Stimulated activated effector memory CD8-positive, alpha-beta T cell treated with anti-CD3 and anti-CD28 coated beads, Interleukin-12 subunit alpha, Interleukin-12 subunit beta, amount 100 ng/mL, for 72 hours (primary cell): ENCODE results near the gene INPP5D.
"Not testable (repeated sequence)": the region's sequence is repeated elsewhere in the genome, so short reads cannot be mapped to it uniquely, and the experiment has no call there.

ENCODE experiments used
- ATAC-seq: fragments of 150-1000 bp; cut with Tn5 transposase; 2 replicates; pipeline ENCODE4 v1.10.0; 2021
- DNase-seq, 2 donors: peaks; one replicate each; pipeline ENCODE4 v3.0.0; 2021 to 2022; ENCODE audit warnings: low spot score in 2 of 2
- H3K27ac Mint-ChIP-seq: one replicate; pipeline ENCODE4 v1.8.0; 2022; ENCODE audit warnings: mild to moderate bottlenecking, mixed read lengths
- H3K36me3 Mint-ChIP-seq: one replicate; pipeline ENCODE4 v1.8.0; 2022; ENCODE audit warnings: mild to moderate bottlenecking, mixed read lengths
- H3K4me1 Mint-ChIP-seq: one replicate; pipeline ENCODE4 v1.8.0; 2022; ENCODE audit warnings: mixed read lengths
- H3K4me3 Mint-ChIP-seq: one replicate; pipeline ENCODE4 v1.8.0; 2022; ENCODE audit warnings: mild to moderate bottlenecking, mixed read lengths
- H3K9me3 Mint-ChIP-seq: one replicate; pipeline ENCODE4 v1.8.0; 2022; ENCODE audit warnings: mixed read lengths

Gene INPP5D

GRCh38 chr2:233117811-233118647 is 57.9 kb downstream of the INPP5D start:
- no peaks in the 10 kb centered on the region for H3K9me3 Mint-ChIP-seq
- peaks cover 49% of the 10 kb centered on the region for H3K36me3 Mint-ChIP-seq
- H3K4me1 Mint-ChIP-seq: peaks cover 72% of the 10 kb centered on the region
- H3K4me3 Mint-ChIP-seq: no peak overlapping the region
- peak overlapping the region; percentile 86 for H3K27ac Mint-ChIP-seq
- DNase-seq (no peak), ATAC-seq (peak; percentile 43)

DNA sequence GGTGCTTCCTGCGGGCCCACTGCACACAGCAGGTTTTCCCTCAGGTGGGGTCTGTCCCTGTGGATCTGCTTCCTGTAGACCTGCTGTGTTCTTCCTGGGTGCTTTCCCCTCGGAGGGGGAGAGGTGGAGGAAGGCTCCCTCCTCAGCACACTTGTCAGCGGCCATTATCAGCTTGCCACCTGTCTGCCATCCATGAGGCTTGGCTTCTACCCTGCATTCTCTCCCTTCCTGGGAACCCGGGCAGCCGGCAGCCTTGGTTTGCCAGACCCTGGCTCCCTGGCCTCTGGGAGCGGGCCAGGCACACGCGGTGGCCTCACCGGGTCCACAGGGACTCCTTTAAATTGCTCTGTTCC is 58.5 kb downstream of the INPP5D start:
- no peak overlapping the region for H3K4me3 Mint-ChIP-seq
- H3K27ac Mint-ChIP-seq: peak overlapping the region; percentile 86

GRCh38 chr2:233119123-233119522 is 59.0 kb downstream of the INPP5D start:
- H3K4me1 Mint-ChIP-seq: peaks cover 61% of the 10 kb centered on the region
- H3K9me3 Mint-ChIP-seq: no peaks in the 10 kb centered on the region
- DNase-seq (no peak), ATAC-seq (no peak)
- peak overlapping the region; percentile 86 for H3K27ac Mint-ChIP-seq
- no peak overlapping the region for H3K4me3 Mint-ChIP-seq
- H3K36me3 Mint-ChIP-seq: peaks cover 48% of the 10 kb centered on the region

More for the DNA sequence above, 58.5 kb downstream of the INPP5D start:
- Mint-ChIP-seq H3K9me3 (no peaks in the 10 kb centered on the region), H3K4me1 (peaks cover 66% of the 10 kb centered on the region), H3K36me3 (peaks cover 49% of the 10 kb centered on the region)
- DNase-seq: no peak
- no peak for ATAC-seq

DNA sequence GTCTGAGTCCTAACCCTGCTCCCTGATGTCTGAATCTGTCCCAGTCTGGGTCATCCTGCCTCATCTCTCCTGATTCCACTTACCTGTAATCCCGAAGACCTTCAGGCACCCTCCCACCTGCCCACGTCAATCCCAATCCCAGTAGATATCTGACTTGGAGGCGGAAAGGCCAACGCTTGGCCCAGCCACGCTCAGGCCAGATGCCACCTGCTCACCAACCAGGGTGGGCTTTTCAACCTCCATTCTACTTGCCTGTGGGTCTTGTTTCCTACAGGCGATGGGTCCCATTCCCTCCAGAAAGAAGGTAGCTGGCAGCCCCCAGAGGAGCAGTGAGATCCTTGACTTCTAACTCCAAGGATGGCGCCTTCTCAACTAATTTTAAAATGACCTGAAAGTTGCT is 59.7 kb downstream of the INPP5D start:
- H3K4me3 Mint-ChIP-seq: no peak overlapping the region
- ATAC-seq (no peak), DNase-seq (no peak)
- peaks cover 51% of the 10 kb centered on the region for H3K36me3 Mint-ChIP-seq
- no peaks in the 10 kb centered on the region for H3K9me3 Mint-ChIP-seq
- H3K4me1 Mint-ChIP-seq: peaks cover 54% of the 10 kb centered on the region
- peak overlapping the region; percentile 86 for H3K27ac Mint-ChIP-seq

- Mint-ChIP-seq H3K4me3 (no peak overlapping the region), H3K36me3 (peaks cover 57% of the 10 kb centered on the region), H3K4me1 (peaks cover 47% of the 10 kb centered on the region), H3K27ac (peak overlapping the region; percentile 86), H3K9me3 (no peaks in the 10 kb centered on the region)
- ATAC-seq (peak; percentile 37), DNase-seq (no peak)
Measured at GRCh38 chr2:233120459-233120858, 60.3 kb downstream of the INPP5D start.

DNA sequence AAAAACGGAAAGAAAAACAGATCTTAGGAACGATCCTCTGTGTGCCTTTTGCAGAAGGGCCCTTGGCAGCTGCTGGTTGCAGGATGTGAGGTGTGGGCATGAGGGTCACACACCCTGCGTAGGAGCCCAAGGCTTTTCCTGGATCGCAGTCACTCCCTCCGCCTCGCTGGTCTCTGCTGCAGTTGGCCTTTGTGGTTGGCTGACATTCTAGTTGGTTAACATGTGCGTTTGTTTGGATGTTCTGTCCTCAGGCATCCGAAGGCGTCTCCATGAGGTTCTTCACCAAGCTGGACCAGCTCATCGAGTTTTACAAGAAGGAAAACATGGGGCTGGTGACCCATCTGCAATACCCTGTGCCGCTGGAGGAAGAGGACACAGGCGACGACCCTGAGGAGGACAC is 61.7 kb downstream of the INPP5D start:
- ATAC-seq: no peak
- peaks cover 39% of the 10 kb centered on the region for H3K4me1 Mint-ChIP-seq
- H3K4me3 Mint-ChIP-seq: no peak overlapping the region
- H3K27ac Mint-ChIP-seq: peak overlapping the region; percentile 69
- DNase-seq: no peak
- H3K9me3 Mint-ChIP-seq: no peaks in the 10 kb centered on the region
- peaks cover 71% of the 10 kb centered on the region for H3K36me3 Mint-ChIP-seq

DNA sequence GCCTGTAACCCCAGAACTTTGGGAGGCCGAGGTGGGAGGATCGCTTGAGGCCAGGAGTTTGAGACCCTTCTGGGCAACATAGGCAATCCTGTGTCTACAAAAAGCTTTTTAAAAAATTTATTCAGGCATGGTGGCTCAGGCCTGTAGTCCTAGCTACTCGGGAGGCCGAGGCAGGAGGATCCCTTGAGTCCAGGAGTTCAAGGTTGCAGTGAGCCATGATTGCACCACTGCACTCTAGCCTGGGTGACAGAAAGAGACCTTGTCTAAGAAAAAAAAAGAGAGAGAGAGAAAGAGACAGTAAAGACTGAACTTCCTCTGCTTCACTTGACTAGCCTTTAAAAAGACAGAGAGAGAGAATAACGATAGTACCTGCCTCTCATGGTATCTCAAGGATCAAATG is 62.4 kb downstream of the INPP5D start:
- H3K36me3 Mint-ChIP-seq: peaks cover 78% of the 10 kb centered on the region
- peak overlapping the region; percentile 69 for H3K27ac Mint-ChIP-seq
- peaks cover 32% of the 10 kb centered on the region for H3K4me1 Mint-ChIP-seq
- H3K4me3 Mint-ChIP-seq: no peak overlapping the region
- ATAC-seq: no peak
- H3K9me3 Mint-ChIP-seq: no peaks in the 10 kb centered on the region
- no peak for DNase-seq

DNA sequence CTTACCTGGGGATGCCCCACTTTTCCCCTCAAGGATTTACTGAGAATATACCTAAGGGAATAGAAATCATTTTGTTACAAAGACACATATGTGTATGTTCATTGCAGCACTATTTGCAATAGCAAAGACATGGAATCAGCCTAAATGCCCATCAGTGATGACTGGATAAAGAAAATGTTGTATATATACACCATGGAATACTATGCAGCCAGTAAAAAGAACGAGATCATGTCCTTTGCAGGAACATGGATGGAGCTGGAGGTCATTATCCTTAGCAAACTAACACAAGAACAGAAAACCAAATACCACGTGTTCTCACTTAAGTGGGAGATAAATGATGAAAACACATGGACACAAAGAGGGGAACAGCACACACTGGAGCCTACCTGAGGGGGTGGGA is 63.4 kb downstream of the INPP5D start:
- DNase-seq, H3K9me3 Mint-ChIP-seq, ATAC-seq, H3K4me3 Mint-ChIP-seq: not testable (repeated sequence)
- peak overlapping the region; percentile 69 for H3K27ac Mint-ChIP-seq
- H3K4me1 Mint-ChIP-seq: peaks cover 21% of the 10 kb centered on the region
- peaks cover 83% of the 10 kb centered on the region for H3K36me3 Mint-ChIP-seq

DNA sequence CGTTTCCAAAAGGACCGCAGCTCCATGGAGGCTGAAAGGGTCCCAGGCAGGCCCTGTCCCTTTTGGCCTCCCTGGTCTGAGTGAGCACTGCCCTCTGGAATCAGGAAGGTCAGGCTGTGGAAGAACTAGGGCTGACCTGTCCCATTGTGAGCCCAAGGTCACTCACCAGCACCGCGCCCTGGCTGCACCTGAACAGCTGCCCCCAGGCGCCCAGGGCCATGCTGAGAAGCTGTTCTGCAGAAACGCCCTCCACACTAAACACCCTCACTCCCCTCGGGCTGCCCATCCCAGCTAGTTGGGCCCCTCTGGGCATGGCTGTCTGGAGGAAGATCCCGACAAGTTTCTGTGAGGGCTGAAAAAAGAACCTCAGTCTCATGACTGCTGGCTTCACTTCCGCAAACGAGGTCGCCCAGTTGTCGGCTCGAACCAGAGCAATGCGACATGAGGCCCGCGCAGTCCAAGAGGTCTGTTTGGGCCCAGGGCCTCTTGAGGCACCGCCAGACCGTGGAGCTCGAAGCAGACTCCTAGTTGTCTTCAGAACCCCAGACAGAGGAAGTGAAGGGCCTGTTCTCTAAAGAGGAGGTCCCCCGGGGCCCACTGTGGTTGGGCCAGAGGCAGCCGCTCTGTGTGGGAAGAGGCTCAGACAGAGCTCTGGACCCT is 64.4 kb downstream of the INPP5D start:
- DNase-seq: no peak
- Mint-ChIP-seq H3K4me3 (no peak overlapping the region), H3K9me3 (no peaks in the 10 kb centered on the region), H3K4me1 (peaks cover 15% of the 10 kb centered on the region), H3K36me3 (peaks cover 84% of the 10 kb centered on the region), H3K27ac (peak overlapping the region; percentile 79)
- ATAC-seq: no peak

- Mint-ChIP-seq H3K36me3 (peaks cover 91% of the 10 kb centered on the region), H3K4me1 (peaks cover 21% of the 10 kb centered on the region), H3K27ac (no peak overlapping the region), H3K4me3 (no peak overlapping the region), H3K9me3 (no peaks in the 10 kb centered on the region)
- ATAC-seq: no peak
- no peak for DNase-seq
Measured at GRCh38 chr2:233125455-233126065, 65.4 kb downstream of the INPP5D start.

DNA sequence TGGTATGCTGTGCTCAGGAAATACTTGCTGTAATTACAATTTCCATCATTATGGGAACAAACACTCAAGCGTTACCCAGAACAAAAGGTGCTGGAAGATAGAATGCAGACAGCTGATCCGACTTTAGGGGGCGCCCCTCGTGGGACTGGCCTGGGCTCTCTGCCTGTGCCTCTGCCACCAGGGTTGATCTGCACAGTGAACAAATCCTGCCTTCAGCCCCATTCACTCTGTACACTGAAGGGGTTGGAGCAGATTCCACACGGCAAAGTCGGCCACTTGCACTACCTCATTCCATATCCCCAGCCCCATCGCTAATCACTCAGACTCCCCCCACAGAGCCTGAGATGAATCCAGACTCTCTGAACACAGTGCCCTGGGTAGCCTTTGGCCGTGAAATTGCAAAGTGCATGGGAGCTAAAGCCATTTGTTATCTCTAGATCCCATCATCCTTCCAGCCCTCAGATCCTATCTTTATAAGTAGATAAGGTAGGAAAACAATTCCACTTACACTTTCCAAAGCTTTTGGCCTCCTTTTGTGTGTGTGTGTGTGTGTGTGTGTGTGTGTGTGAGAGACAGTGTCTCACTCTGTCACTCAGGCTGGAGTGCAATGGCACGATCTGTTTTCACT is 69.3 kb downstream of the INPP5D start:
- Mint-ChIP-seq H3K36me3 (peaks cover 98% of the 10 kb centered on the region), H3K27ac (peak overlapping the region; percentile 91), H3K4me1 (peaks cover 33% of the 10 kb centered on the region), H3K4me3 (no peak overlapping the region), H3K9me3 (peaks cover 2% of the 10 kb centered on the region)
- ATAC-seq (no peak), DNase-seq (no peak)

- peaks cover 98% of the 10 kb centered on the region for H3K36me3 Mint-ChIP-seq
- ATAC-seq (no peak), DNase-seq (no peak)
- H3K4me1 Mint-ChIP-seq: peaks cover 34% of the 10 kb centered on the region
- no peak overlapping the region for H3K4me3 Mint-ChIP-seq
- H3K27ac Mint-ChIP-seq: peak overlapping the region; percentile 91
- H3K9me3 Mint-ChIP-seq: peaks cover 5% of the 10 kb centered on the region
Measured at GRCh38 chr2:233130024-233130423, 69.9 kb downstream of the INPP5D start.

GRCh38 chr2:233130481-233131020 is 70.4 kb downstream of the INPP5D start:
- H3K36me3 Mint-ChIP-seq: peaks cover 98% of the 10 kb centered on the region
- no peak for ATAC-seq
- DNase-seq: no peak
- H3K9me3 Mint-ChIP-seq: peaks cover 5% of the 10 kb centered on the region
- H3K4me3 Mint-ChIP-seq: no peak overlapping the region
- H3K27ac Mint-ChIP-seq: peak overlapping the region; percentile 91
- peaks cover 34% of the 10 kb centered on the region for H3K4me1 Mint-ChIP-seq

- no peak for ATAC-seq
- peaks cover 34% of the 10 kb centered on the region for H3K4me1 Mint-ChIP-seq
- peaks cover 5% of the 10 kb centered on the region for H3K9me3 Mint-ChIP-seq
- peak overlapping the region; percentile 92 for H3K27ac Mint-ChIP-seq
- H3K36me3 Mint-ChIP-seq: peaks cover 98% of the 10 kb centered on the region
- no peak for DNase-seq
- no peak overlapping the region for H3K4me3 Mint-ChIP-seq
Measured at GRCh38 chr2:233131936-233132720, 72.0 kb downstream of the INPP5D start.
